K562 (cell line): ENCODE results near the gene GPR142. TPM values are rescaled to one million over a fixed set of nuclear protein-coding genes. Genes with fewer than 3 reads are reported as not detected.

Source experiments
- CGGBP1 ChIP-seq: fragments of 250-450 bp; sonication (Bioruptor Pico); IDR thresholded peaks from 2 replicates; pipeline ENCODE4 v1.9.0; 2021; ENCODE audit warnings: mild to moderate bottlenecking
- CREB1 ChIP-seq, 2 experiments: sonication (generic) in 1 of 2; formaldehyde crosslinking in 1 of 2; IDR thresholded peaks; 2 replicates each; pipeline versions ENCODE4 v1.6.1 to v1.8.0; 2012 to 2022; ENCODE audit warnings: inconsistent platforms in 1 of 2, mild to moderate bottlenecking in 1 of 2, missing genetic modification reagents in 1 of 2, moderate library complexity in 1 of 2
- DDX20 ChIP-seq: fragments of 450-650 bp; IDR thresholded peaks from 2 replicates; pipeline ENCODE4 v1.6.1; 2016; ENCODE audit warnings: missing genetic modification characterization, low read depth, mild to moderate bottlenecking, missing compliant biosample characterization, moderate library complexity
- RHOXF2B ChIP-seq: fragments of 250-450 bp; sonication (Bioruptor Pico); conservative IDR thresholded peaks from 2 replicates; pipeline ENCODE4 v1.5.1; 2021
- ZNF764 ChIP-seq: fragments of 250-450 bp; sonication (Bioruptor Pico); IDR thresholded peaks from 2 replicates; pipeline ENCODE4 v1.4.0; 2020; ENCODE audit warnings: low read depth, mild to moderate bottlenecking, moderate library complexity
- ZNF778 ChIP-seq: fragments of 450-650 bp; formaldehyde crosslinking; IDR thresholded peaks from 2 replicates; pipeline ENCODE4 v1.4.0; 2020; ENCODE audit warnings: mild to moderate bottlenecking, moderate library complexity
- polyA plus RNA-seq, 8 experiments: library from polyadenylated mRNA; depleted of rRNA in 4 of 8; stranded (reverse) in 5 of 8; unstranded in 3 of 8; fragments of >200 nt; fragmentation: Nextera tagmentation in 2 of 8; fragmentation: Illumina TruSeq in 1 of 8; extraction: Ambion mirVana in 2 of 8; extraction: Trizol in 1 of 8; gene quantifications; 2 replicates each; pipeline versions ENCODE4 v1.2.1 to v1.2.3, GENCODE V29; 2011 to 2014; ENCODE audit warnings: inconsistent platforms in 1 of 8, missing spikeins in 1 of 8
- total RNA-seq, 7 experiments: library from RNA; depleted of rRNA in 6 of 7; stranded (reverse); fragments of >200 nt in 6 of 7; fragmentation: Illumina TruSeq in 2 of 7; extraction: Trizol in 2 of 7; gene quantifications; 2 replicates each; pipeline versions ENCODE4 v1.2.1 to v1.2.3, GENCODE V29; 2011 to 2021; ENCODE audit warnings: low replicate concordance in 1 of 7
- TF ChIP-seq, protein P1 (sequence below): sonication (generic); formaldehyde crosslinking; IDR thresholded peaks from 2 replicates; pipeline ENCODE4 v1.8.0; 2022; ENCODE audit warnings: missing genetic modification reagents, mild to moderate bottlenecking, borderline replicate concordance
- TF ChIP-seq, protein P2 (sequence below): fragments of 200-800 bp; sonication (Bioruptor generic); IDR thresholded peaks from 2 replicates; pipeline ENCODE4 v1.6.1; 2016; ENCODE audit warnings: missing genetic modification characterization, missing compliant biosample characterization
- TF ChIP-seq, protein P3 (sequence below), 3 experiments: IDR thresholded peaks in 2 of 3; conservative IDR thresholded peaks in 1 of 3; 2 replicates each; pipeline ENCODE4 v1.5.1; 2011 to 2012; ENCODE audit warnings: low read length in 3 of 3, mild to moderate bottlenecking in 3 of 3, control low read depth in 2 of 3, improper control_type of control experiment in 1 of 3, inconsistent platforms in 1 of 3, low read depth in 1 of 3, mixed read lengths in 1 of 3, moderate library complexity in 1 of 3; ENCODE audit not compliant: insufficient read depth in 2 of 3

GPR142 gene
- total and polyA plus RNA-seq, 9 of the 15 experiments (the other 6 are each of a cell fraction or from before 2014, with no cell fraction given): not detected

DNA sequence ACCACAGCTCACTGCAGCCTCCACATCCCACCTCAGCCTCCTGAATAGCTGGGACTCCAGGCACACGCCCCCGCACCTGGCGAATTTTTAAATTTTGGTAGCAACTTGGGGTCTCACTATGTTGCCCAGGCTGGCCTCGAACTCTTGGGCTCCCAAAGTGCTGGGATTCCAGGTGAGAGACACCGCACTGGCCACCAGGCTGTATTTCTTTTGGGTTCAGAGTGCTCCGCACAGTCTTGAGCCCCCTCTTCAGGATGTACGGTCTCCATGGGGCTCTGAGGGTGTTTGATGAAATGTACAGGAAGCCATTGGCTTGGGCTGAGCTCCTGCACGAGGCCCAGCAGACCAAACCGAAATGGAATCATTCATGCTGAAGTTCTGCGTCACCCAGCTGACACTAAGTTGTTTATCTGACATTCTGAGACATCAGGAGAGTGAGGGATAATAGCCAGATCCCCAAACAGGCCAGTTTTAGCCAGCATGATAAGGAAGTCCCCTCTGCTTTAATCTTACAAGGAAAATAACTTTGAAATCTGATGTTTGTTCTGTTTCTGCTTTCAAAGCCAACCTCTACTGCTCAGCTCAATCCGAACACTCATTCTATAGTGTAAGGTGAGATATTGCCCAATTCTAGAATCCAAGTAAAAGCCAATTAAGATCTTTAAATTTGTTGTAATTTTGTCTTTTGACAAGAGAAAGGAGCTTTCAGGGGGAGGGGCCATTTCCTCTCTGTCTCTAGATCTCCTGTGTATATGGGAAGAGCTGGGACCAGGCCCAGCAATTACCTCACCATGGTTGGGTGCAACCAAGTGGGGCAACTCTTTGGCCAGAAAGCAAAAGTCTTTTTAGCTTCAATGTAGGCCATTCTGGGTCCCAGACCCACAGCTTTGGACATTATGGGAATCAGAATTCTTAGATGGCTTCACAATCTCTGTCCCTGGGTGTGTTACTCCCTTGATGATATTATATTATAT, 23.7 kb downstream of the GPR142 start (continued):
- TF ChIP-seq, protein P1, sequence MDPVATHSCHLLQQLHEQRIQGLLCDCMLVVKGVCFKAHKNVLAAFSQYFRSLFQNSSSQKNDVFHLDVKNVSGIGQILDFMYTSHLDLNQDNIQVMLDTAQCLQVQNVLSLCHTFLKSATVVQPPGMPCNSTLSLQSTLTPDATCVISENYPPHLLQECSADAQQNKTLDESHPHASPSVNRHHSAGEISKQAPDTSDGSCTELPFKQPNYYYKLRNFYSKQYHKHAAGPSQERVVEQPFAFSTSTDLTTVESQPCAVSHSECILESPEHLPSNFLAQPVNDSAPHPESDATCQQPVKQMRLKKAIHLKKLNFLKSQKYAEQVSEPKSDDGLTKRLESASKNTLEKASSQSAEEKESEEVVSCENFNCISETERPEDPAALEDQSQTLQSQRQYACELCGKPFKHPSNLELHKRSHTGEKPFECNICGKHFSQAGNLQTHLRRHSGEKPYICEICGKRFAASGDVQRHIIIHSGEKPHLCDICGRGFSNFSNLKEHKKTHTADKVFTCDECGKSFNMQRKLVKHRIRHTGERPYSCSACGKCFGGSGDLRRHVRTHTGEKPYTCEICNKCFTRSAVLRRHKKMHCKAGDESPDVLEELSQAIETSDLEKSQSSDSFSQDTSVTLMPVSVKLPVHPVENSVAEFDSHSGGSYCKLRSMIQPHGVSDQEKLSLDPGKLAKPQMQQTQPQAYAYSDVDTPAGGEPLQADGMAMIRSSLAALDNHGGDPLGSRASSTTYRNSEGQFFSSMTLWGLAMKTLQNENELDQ (CRISPR knock-in tag): no peak
- TF ChIP-seq CREB1 (IDR thresholded peaks at IDR 0.05): no peak
- no peak; the same call in 1 of the 2 replicates for TF ChIP-seq CREB1 (CRISPR knock-in tag; IDR thresholded peaks at IDR 0.05)
- no peak for TF ChIP-seq ZNF778
- TF ChIP-seq, protein P2, sequence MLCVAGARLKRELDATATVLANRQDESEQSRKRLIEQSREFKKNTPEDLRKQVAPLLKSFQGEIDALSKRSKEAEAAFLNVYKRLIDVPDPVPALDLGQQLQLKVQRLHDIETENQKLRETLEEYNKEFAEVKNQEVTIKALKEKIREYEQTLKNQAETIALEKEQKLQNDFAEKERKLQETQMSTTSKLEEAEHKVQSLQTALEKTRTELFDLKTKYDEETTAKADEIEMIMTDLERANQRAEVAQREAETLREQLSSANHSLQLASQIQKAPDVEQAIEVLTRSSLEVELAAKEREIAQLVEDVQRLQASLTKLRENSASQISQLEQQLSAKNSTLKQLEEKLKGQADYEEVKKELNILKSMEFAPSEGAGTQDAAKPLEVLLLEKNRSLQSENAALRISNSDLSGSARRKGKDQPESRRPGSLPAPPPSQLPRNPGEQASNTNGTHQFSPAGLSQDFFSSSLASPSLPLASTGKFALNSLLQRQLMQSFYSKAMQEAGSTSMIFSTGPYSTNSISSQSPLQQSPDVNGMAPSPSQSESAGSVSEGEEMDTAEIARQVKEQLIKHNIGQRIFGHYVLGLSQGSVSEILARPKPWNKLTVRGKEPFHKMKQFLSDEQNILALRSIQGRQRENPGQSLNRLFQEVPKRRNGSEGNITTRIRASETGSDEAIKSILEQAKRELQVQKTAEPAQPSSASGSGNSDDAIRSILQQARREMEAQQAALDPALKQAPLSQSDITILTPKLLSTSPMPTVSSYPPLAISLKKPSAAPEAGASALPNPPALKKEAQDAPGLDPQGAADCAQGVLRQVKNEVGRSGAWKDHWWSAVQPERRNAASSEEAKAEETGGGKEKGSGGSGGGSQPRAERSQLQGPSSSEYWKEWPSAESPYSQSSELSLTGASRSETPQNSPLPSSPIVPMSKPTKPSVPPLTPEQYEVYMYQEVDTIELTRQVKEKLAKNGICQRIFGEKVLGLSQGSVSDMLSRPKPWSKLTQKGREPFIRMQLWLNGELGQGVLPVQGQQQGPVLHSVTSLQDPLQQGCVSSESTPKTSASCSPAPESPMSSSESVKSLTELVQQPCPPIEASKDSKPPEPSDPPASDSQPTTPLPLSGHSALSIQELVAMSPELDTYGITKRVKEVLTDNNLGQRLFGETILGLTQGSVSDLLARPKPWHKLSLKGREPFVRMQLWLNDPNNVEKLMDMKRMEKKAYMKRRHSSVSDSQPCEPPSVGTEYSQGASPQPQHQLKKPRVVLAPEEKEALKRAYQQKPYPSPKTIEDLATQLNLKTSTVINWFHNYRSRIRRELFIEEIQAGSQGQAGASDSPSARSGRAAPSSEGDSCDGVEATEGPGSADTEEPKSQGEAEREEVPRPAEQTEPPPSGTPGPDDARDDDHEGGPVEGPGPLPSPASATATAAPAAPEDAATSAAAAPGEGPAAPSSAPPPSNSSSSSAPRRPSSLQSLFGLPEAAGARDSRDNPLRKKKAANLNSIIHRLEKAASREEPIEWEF (CRISPR knock-in tag): no peak
- no peak for TF ChIP-seq ZNF764 (CRISPR knock-in tag)
- TF ChIP-seq, protein P3, sequence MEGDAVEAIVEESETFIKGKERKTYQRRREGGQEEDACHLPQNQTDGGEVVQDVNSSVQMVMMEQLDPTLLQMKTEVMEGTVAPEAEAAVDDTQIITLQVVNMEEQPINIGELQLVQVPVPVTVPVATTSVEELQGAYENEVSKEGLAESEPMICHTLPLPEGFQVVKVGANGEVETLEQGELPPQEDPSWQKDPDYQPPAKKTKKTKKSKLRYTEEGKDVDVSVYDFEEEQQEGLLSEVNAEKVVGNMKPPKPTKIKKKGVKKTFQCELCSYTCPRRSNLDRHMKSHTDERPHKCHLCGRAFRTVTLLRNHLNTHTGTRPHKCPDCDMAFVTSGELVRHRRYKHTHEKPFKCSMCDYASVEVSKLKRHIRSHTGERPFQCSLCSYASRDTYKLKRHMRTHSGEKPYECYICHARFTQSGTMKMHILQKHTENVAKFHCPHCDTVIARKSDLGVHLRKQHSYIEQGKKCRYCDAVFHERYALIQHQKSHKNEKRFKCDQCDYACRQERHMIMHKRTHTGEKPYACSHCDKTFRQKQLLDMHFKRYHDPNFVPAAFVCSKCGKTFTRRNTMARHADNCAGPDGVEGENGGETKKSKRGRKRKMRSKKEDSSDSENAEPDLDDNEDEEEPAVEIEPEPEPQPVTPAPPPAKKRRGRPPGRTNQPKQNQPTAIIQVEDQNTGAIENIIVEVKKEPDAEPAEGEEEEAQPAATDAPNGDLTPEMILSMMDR (IDR thresholded peaks at IDR 0.05 in 2 of 3, conservative IDR thresholded peaks at IDR 0.05 in 1 of 3; ENCODE audit: insufficient read depth in 2 of 3, low read depth in 1 of 3, low read length in 3 of 3): 0 out of 6 replicates have a peak, but pooled peaks of 1 of the 3 experiments have one; percentile 5
- TF ChIP-seq RHOXF2B (CRISPR knock-in tag): no peak
- no peak for TF ChIP-seq CGGBP1
- TF ChIP-seq DDX20 (tag): no peak
